WI38 (cell line): ENCODE results near the gene LHX2.

Source experiments
- H3K4me3 ChIP-seq: 2 replicates; pipeline ENCODE4 v1.5.1; 2011; ENCODE audit warnings: low read depth, mild to moderate bottlenecking, control low read depth, low read length
- CTCF ChIP-seq: IDR thresholded peaks from 2 replicates; pipeline ENCODE4 v1.5.1; 2012; ENCODE audit warnings: low read depth, mild to moderate bottlenecking, control low read depth, low read length

The LHX2 gene

GRCh38 chr9:124075761-124076160 is 64.2 kb downstream of the LHX2 start:
- no peak for TF ChIP-seq CTCF
- no peak overlapping the region for H3K4me3 ChIP-seq

GRCh38 chr9:124077915-124078572 is 66.5 kb downstream of the LHX2 start:
- H3K4me3 ChIP-seq: no peak overlapping the region
- no peak for TF ChIP-seq CTCF

DNA sequence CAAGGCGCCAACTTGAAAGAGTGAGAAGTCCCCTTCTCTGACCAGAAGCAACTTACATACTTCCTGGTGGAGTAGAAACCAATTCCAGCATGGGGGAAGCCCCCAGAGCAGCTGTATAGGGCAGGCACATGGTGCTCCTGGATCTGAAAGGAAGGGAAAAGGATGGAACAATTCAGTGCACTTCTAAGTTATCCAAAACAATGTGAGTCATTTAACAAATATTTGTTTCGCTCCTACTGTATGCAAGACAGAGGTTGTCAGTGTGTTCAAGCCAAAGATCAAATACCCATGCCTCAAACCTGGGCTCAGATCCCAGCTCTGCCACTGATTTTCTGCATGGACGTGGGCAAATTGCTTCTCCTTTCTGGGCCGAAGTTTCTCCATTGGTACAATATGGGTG is 67.1 kb downstream of the LHX2 start:
- no peak overlapping the region for H3K4me3 ChIP-seq
- no peak for TF ChIP-seq CTCF

GRCh38 chr9:124079176-124079925 is 67.8 kb downstream of the LHX2 start:
- TF ChIP-seq CTCF: no peak
- no peak overlapping the region for H3K4me3 ChIP-seq

GRCh38 chr9:124082622-124083021 is 71.1 kb downstream of the LHX2 start:
- TF ChIP-seq CTCF: no peak
- no peak overlapping the region for H3K4me3 ChIP-seq
